Measurements from ENCODE around the gene FICD.

Gene FICD

GRCh38 chr12:108565146-108565545, 50.1 kb downstream of the FICD start:
- in situ Hi-C loops (cut with HindIII; ENCODE audit: low sequenced_read_pairs), result no loop called here
- H3K4me3 ChIP-seq (ENCODE audit: low read depth, low read length), result no peak overlapping the region
- DNase-seq (ENCODE audit: low read depth, low spot score), result no peak
- no peak for TF ChIP-seq CTCF (IDR thresholded peaks at IDR 0.05; ENCODE audit: low read depth, low read length)

GRCh38 chr12:108565976-108566375, 50.9 kb downstream of the FICD start:
- TF ChIP-seq CTCF (IDR thresholded peaks at IDR 0.05; ENCODE audit: low read depth, low read length), result no peak
- no peak overlapping the region for H3K4me3 ChIP-seq (ENCODE audit: low read depth, low read length)
- in situ Hi-C loops (cut with HindIII; ENCODE audit: low sequenced_read_pairs), result no loop called here
- peak; percentile 68 for DNase-seq (ENCODE audit: low read depth, low spot score)

GRCh38 chr12:108566452-108566851, 51.4 kb downstream of the FICD start:
- in situ Hi-C loops (cut with HindIII; ENCODE audit: low sequenced_read_pairs), result no loop called here
- no peak for DNase-seq (ENCODE audit: low read depth, low spot score)
- TF ChIP-seq CTCF (IDR thresholded peaks at IDR 0.05; ENCODE audit: low read depth, low read length), result no peak
- no peak overlapping the region for H3K4me3 ChIP-seq (ENCODE audit: low read depth, low read length)

GRCh38 chr12:108567406-108568337, 52.6 kb downstream of the FICD start:
- peak; percentile 36 for DNase-seq (ENCODE audit: low read depth, low spot score)
- no peak for TF ChIP-seq CTCF (IDR thresholded peaks at IDR 0.05; ENCODE audit: low read depth, low read length)
- in situ Hi-C loops (cut with HindIII; ENCODE audit: low sequenced_read_pairs), result no loop called here
- no peak overlapping the region for H3K4me3 ChIP-seq (ENCODE audit: low read depth, low read length)

GRCh38 chr12:108568338-108569154, 53.5 kb downstream of the FICD start:
- no peak overlapping the region for H3K4me3 ChIP-seq (ENCODE audit: low read depth, low read length)
- in situ Hi-C loops (cut with HindIII; ENCODE audit: low sequenced_read_pairs), result no loop called here
- no peak for DNase-seq (ENCODE audit: low read depth, low spot score)
- no peak for TF ChIP-seq CTCF (IDR thresholded peaks at IDR 0.05; ENCODE audit: low read depth, low read length)
